Stomach smooth muscle (tissue), 2 donors: Measurements from ENCODE around the gene CATSPERD.

Source experiments
- H3K27ac ChIP-seq: one replicate; pipeline ENCODE4 v1.7.0; 2013; ENCODE audit warnings: mild to moderate bottlenecking, low read length, inconsistent platforms
- H3K27me3 ChIP-seq, 2 donors: one replicate each; pipeline ENCODE4 v1.7.0; 2013; ENCODE audit warnings: low read length in 2 of 2; ENCODE audit not compliant: insufficient read depth in 2 of 2, control insufficient read depth in 1 of 2
- H3K36me3 ChIP-seq, 2 donors: one replicate each; pipeline ENCODE4 v1.7.0; 2013; ENCODE audit warnings: low read length in 2 of 2; ENCODE audit not compliant: control insufficient read depth in 2 of 2, insufficient read depth in 2 of 2
- H3K4me1 ChIP-seq: one replicate; pipeline ENCODE4 v1.7.0; 2013; ENCODE audit warnings: low read length; ENCODE audit not compliant: control insufficient read depth, insufficient read depth
- H3K4me3 ChIP-seq, 2 donors: one replicate each; pipeline ENCODE4 v1.7.0; 2013; ENCODE audit warnings: low read length in 2 of 2
- H3K9ac ChIP-seq, 2 donors: one replicate each; pipeline ENCODE4 v1.7.0; 2013; ENCODE audit warnings: low read length in 2 of 2, mild to moderate bottlenecking in 1 of 2
- H3K9me3 ChIP-seq, 2 donors: one replicate each; pipeline ENCODE4 v1.7.0; 2013; ENCODE audit warnings: low read length in 2 of 2; ENCODE audit not compliant: control insufficient read depth in 2 of 2
- donor health status: healthy.
- donor health status: Pancreatic carcinoma.

Gene CATSPERD

DNA sequence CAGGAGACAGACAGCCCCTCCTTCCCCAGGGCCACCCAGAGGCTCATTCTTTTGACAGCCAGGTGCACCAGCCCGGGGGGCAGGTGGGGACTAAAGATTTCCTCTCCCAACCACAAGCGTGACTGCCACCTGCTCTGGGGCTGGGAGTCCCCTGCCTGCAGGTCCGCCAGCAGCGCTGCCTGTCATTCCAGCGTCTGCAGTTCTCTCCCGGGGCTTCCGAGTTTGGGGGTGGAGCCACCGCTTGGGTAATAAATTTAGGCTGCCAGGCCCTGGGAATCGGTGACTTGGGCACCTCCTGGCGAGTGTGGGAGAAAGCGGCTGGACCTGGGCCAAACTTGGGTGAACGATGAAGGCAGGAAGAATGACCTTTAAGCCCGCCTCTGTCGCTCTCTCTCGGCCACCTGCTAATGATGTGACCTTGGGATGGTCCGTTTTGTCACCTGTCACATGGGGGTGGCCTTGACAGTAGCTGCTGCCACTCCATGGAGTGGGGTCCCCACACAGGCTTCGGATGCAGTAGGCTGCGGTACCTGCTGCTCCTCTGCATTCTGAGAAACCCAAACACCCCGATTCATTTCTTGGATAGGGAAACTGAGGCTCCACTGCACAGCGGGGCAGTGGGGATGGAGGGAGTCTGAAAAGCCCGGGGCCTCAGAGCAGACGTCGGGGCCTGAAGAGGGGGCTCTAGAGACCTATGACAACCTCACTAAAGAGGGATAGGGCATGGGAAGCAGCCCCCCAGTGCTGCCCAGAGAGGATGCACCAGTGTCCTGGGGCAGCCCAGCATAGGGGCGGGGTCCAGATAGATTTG lies 106.3 kb downstream of the CATSPERD start:
- H3K36me3 ChIP-seq, result no peaks in the 10 kb centered on the region
- peak overlapping the region in 1 of 2 donors; percentile 40 for H3K4me3 ChIP-seq
- H3K9me3 ChIP-seq, result no peaks in the 10 kb centered on the region
- peak overlapping the region in 1 of 2 donors; percentile 49 for H3K9ac ChIP-seq
- H3K4me1 ChIP-seq, result peaks cover 46% of the 10 kb centered on the region
- H3K27me3 ChIP-seq, result no peaks in the 10 kb centered on the region
- H3K27ac ChIP-seq, result peak overlapping the region; percentile 66

DNA sequence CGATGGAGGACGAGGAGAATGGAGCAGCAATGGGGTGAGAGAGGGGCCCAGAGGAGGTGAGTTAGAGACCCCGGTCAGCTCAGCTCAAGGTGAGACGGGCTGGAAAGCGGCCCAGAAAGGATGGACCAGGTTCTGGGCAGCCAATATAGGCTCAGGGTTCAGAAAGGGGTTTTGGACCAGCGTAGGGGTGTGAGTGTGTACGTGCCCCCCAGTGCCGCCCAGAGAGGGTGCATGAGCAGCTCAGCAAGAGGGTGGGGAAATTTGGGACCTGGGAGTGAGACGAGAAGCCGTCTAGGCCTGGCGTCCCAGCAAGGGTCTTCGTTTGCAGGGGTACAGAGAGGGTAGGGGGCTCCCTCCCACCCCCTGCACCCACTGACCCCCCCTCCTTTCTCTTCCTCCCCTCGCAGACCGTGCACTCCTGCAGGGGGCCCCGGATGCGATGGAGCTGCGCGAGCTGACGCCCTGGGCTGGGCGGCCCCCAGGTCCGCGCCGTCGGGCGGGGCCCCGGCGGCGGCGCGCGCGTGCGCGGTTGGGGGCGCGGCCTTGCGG lies 107.0 kb downstream of the CATSPERD start:
- Histone ChIP-seq H3K4me1 (peaks cover 40% of the 10 kb centered on the region), H3K36me3 (no peaks in the 10 kb centered on the region), H3K27ac (peak overlapping the region; percentile 66), H3K27me3 (no peaks in the 10 kb centered on the region), H3K9ac (no peak overlapping the region), H3K9me3 (no peaks in the 10 kb centered on the region), H3K4me3 (peak overlapping the region in 1 of 2 donors; percentile 74)

DNA sequence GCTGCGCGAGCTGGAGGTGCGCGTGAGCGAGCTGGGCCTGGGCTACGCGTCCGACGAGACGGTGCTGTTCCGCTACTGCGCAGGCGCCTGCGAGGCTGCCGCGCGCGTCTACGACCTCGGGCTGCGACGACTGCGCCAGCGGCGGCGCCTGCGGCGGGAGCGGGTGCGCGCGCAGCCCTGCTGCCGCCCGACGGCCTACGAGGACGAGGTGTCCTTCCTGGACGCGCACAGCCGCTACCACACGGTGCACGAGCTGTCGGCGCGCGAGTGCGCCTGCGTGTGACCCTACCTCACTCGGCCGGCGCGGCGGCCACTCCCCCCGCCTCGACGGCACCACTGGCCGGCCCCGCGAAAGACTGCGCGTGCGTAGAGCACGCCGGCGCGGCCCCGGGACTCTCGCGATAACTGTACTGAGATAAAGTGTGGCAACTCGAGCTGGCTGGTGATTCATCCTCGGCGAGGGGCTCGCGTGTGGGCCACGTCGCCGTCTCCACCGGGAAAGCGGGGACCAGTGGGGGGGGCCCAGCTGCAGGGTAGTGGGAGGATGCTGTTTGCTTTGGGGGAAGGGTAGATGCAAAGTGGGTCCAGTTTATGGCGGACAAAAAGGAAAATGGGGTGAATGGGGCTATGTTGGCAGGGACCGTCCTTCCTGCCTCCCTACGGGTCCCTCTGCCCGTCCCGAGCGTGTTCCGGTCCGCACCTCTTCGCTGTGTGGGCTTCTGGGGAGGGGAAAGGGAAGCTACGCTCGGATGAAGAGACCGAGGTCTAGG lies 107.6 kb downstream of the CATSPERD start:
- peak overlapping the region; percentile 90 to 91 for H3K9ac ChIP-seq
- H3K36me3 ChIP-seq, result no peaks in the 10 kb centered on the region
- H3K9me3 ChIP-seq, result no peaks in the 10 kb centered on the region
- peak overlapping the region; percentile 74 to 76 for H3K4me3 ChIP-seq
- no peaks in the 10 kb centered on the region for H3K27me3 ChIP-seq
- H3K27ac ChIP-seq, result peak overlapping the region; percentile 95
- peaks cover 37% of the 10 kb centered on the region for H3K4me1 ChIP-seq
